Omental fat pad (tissue), 4 donors: Measurements from ENCODE around the gene VPS39. TPM values are rescaled to one million over a fixed set of nuclear protein-coding genes. Genes with fewer than 3 reads are reported as not detected.

ENCODE experiments used
- ATAC-seq: fragments of 150-250 bp; one replicate; pipeline ENCODE4 v1.9.1; 2016; ENCODE audit warnings: mild to moderate bottlenecking, moderate library complexity; ENCODE audit not compliant: low FRiP score
- DNase-seq: peaks from one replicate; pipeline ENCODE4 v3.0.0-alpha.2; 2019; ENCODE audit warnings: low spot score
- total RNA-seq, 4 donors: library from RNA; depleted of rRNA; stranded (reverse); fragments of >200 nt; gene quantifications; one replicate each; pipeline ENCODE4 v1.1.0, GENCODE V29; 2016
- TF ChIP-seq, protein P1 (sequence below), 3 donors: fragments of 450-650 bp; IDR thresholded peaks; one replicate each; pipeline ENCODE4 v1.5.1; 2016 to 2017; ENCODE audit warnings: antibody characterized with exemption in 3 of 3, mild to moderate bottlenecking in 3 of 3, moderate library complexity in 2 of 3

The VPS39 gene
- total RNA-seq, 4 donors from 2014 or later = 61.0 to 134 (median 73.8) TPM

DNA sequence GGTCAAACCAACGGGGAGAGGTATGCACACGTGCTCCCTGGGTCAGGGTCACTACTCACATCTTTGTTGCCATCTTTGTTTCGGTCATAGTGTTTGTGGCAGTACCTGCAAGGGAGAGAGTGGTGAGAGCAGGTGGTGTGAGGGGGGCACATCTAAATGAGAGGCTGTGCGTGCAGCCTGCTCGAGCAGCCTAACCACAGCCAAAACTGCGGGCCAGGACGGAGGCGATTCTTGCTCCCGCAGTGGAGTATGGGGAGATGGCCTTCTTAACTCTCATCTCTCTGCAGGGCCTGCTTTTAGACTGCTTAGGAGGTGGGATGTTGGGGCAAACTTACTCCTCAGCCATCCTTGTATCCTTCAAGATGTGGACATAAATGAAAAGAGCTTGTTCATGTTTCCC lies 44.8 kb downstream of the VPS39 start:
- TF ChIP-seq, protein P1, sequence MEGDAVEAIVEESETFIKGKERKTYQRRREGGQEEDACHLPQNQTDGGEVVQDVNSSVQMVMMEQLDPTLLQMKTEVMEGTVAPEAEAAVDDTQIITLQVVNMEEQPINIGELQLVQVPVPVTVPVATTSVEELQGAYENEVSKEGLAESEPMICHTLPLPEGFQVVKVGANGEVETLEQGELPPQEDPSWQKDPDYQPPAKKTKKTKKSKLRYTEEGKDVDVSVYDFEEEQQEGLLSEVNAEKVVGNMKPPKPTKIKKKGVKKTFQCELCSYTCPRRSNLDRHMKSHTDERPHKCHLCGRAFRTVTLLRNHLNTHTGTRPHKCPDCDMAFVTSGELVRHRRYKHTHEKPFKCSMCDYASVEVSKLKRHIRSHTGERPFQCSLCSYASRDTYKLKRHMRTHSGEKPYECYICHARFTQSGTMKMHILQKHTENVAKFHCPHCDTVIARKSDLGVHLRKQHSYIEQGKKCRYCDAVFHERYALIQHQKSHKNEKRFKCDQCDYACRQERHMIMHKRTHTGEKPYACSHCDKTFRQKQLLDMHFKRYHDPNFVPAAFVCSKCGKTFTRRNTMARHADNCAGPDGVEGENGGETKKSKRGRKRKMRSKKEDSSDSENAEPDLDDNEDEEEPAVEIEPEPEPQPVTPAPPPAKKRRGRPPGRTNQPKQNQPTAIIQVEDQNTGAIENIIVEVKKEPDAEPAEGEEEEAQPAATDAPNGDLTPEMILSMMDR (IDR thresholded peaks at IDR 0.05) = no peak
- ATAC-seq (no peak), DNase-seq (no peak)

DNA sequence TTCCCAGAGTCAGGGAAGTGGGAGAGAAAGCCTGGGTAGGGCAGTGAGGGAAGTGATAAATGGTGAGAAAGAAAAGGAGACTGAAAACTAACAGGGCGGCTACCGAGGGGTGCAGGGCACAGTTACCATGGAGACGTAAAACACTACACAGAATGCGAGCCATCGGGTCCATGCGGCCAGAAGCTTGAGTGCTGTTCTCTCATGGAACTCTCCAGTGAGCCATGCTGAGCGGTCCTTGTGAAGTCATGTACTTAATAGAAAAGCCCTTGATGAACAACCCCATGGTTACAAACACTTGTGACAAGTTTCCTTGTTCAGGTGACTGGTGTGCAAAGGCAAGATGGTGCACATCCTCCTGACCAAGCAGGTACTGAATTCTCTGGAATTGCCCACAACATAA lies 48.0 kb downstream of the VPS39 start:
- ATAC-seq (no peak), DNase-seq (no peak)
- TF ChIP-seq, protein P1 (IDR thresholded peaks at IDR 0.05) = no peak

DNA sequence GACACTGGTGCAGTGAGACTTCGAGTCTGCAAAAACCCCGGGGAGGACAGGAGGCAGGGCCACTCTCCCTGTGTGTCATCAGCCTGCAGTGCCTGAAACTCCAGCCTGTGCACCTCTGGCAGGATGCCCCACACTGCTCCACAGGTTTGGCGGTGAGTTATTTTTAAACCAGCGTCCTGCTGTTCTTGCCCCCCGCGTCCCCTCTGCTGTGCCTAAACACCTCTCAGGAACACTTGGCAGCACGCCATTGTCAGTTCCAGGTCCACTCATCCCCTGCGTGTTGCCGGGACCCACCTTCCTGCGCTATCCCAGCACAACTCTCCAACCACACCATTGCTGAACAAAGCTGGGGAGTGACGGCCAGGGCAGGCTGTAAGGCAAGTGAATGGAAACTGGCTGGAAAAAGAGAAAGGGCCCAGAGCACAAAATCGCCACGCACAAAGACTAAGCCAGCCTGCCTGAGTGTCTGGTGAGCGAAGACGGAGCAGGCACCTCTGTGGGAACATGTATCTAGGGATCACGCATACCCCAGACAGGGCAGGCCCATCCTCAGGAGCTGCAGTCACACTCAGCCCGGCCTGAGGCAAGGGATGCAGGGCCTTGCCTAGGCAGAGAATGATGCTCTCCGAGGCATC lies 48.6 kb downstream of the VPS39 start:
- no peak for DNase-seq
- no peak for ATAC-seq

DNA sequence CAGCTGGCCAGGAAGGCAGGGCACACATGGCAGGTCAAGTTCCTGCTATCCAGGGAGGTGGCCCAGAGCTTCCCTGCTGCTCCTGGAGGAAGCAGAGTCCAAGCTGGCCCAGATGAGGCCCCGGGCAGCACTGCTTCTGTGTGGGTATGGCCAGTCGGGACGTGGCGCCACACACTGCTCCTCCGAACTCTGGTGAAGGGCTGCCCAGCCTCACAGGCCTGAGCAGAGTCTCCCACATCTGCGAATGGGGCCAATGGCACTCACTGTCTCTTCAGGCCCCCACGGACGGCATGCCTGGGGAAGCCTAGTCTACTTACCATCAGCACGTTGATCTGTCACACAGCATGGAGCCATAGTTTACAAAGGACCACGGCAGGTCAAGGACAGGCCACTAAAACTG lies 49.2 kb downstream of the VPS39 start:
- TF ChIP-seq, protein P1 (IDR thresholded peaks at IDR 0.05) = no peak
- ATAC-seq (no peak), DNase-seq (no peak)

More for the DNA sequence above, 48.6 kb downstream of the VPS39 start:
- TF ChIP-seq, protein P1 (IDR thresholded peaks at IDR 0.05) = no peak

DNA sequence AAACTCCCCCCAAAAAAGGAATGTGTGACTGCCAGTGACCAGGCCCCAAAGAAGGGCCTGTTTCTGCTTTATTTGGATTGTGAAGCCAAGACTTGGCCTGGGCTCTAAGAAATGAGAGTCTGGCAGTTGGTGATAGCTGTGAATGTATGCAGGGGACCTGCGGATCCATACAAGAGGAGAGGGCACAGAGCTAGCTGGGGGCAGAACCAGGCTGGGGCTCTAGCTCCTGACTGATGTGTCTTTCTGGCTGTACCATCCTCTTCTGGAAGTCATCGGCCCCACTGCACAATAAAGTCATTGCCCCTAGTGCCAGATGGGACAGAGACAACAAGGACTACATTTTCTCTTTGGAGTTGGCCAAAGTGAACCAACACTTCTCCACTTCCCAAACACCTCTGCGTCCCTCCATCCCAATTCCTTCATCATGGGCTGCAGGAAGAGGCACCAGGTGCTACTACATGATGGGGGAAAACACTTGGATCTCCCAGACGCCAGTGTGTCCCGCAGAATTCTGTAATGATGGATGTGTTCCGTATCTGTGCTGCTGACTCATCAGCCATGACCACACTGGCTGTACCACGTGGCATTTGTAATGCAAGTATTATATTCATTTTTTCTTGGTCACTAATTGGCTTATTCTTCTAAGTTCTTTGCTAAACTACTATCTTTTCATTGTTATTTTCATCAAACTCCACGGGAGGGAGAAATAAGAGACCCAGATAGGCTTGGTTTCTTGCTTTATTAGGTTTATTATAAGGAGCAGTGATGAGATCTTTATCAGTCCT lies 49.9 kb downstream of the VPS39 start:
- ATAC-seq (no peak), DNase-seq (no peak)
- TF ChIP-seq, protein P1 (IDR thresholded peaks at IDR 0.05) = no peak

DNA sequence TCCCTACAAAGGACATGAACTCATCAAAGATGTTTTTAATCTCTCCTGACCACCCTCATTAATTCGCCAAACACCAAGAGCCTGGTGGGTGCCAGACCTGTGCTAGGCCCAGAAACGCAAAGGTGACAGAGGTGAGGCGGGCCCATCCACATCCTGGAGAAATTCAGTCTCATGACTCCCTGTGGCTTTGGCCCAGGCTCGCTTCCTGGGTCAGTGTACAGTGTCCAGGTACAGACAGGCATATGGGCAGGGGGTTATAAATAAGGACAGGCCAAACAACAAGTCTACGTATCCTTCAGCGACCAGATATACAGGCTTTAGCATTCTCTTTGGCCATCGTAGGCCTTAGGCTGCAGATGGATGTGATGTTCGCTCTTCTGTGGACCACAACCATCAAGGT lies 50.7 kb downstream of the VPS39 start:
- ATAC-seq (no peak), DNase-seq (no peak)
- TF ChIP-seq, protein P1 (IDR thresholded peaks at IDR 0.05) = no peak
